H1 (cell line): ENCODE data around the gene VEPH1. TPM values are rescaled to one million over a fixed set of nuclear protein-coding genes. Genes with fewer than 3 reads are reported as not detected.

Experiments used
- CTCF ChIA-PET: fragments of 300-600 bp; sonication (Branson Sonifier 250); formaldehyde crosslinking; loops from one replicate; lab custom pipeline; 2021; ENCODE audit not compliant: partially characterized antibody; lab: Charles Lee
- POLR2A ChIA-PET: fragments of 300-600 bp; sonication (Branson Sonifier 250); formaldehyde crosslinking; loops from one replicate; lab custom pipeline; 2021; ENCODE audit warnings: inconsistent platforms; ENCODE audit not compliant: partially characterized antibody; lab: Charles Lee
- DNase-seq, 2 experiments: peaks; one replicate each; pipeline versions ENCODE4 v3.0.0 to v3.0.0-alpha.2; 2010 to 2022; ENCODE audit warnings: low spot score in 2 of 2, low read depth in 1 of 2, mixed read lengths in 1 of 2
- FAIRE-seq: peaks from 2 replicates; lab custom pipeline; 2011; peaks lifted over from hg19 to GRCh38; lab: Jason Lieb, UNC
- H2AFZ ChIP-seq: 2 replicates; pipeline ENCODE4 v1.8.1; 2012; ENCODE audit warnings: low read length, inconsistent platforms
- H2AK5ac ChIP-seq: 2 replicates; pipeline ENCODE4 v1.6.1; 2013; ENCODE audit warnings: low read depth, low read length
- H2BK120ac ChIP-seq: replicated peaks from 2 replicates; pipeline ENCODE3; 2013; ENCODE audit warnings: low read depth, low read length, inconsistent platforms
- H2BK12ac ChIP-seq: 2 replicates; pipeline ENCODE4 v1.6.1; 2013; ENCODE audit warnings: low read depth, low read length
- H2BK15ac ChIP-seq: 2 replicates; pipeline ENCODE4 v1.6.1; 2013; ENCODE audit warnings: low read length
- H2BK20ac ChIP-seq: 2 replicates; pipeline ENCODE4 v1.6.1; 2013; ENCODE audit warnings: low read length
- H2BK5ac ChIP-seq: 2 replicates; pipeline ENCODE4 v1.6.1; 2013; ENCODE audit warnings: low read depth, low read length
- H3K14ac ChIP-seq: 2 replicates; pipeline ENCODE4 v1.6.1; 2013; ENCODE audit warnings: inconsistent platforms; ENCODE audit not compliant: insufficient read length
- H3K18ac ChIP-seq: 2 replicates; pipeline ENCODE4 v1.6.1; 2013; ENCODE audit warnings: low read length; ENCODE audit errors: extremely low read depth
- H3K23ac ChIP-seq: 2 replicates; pipeline ENCODE4 v1.6.1; 2013; ENCODE audit warnings: inconsistent platforms; ENCODE audit not compliant: insufficient read length
- H3K23me2 ChIP-seq: 2 replicates; pipeline ENCODE4 v1.6.1; 2013; ENCODE audit warnings: low read depth, low read length
- H3K27ac ChIP-seq: 2 replicates; pipeline ENCODE4 v1.6.1; 2011; ENCODE audit warnings: low read depth, low read length, inconsistent platforms
- H3K27me3 ChIP-seq, 4 experiments: replicated peaks in 1 of 4; 1 replicate in 1 of 4; 2 replicates in 3 of 4; pipeline versions ENCODE4 v1.6.1 to v1.8.1; 2011 to 2013; ENCODE audit warnings: low read length in 3 of 4, mild to moderate bottlenecking in 3 of 4, inconsistent platforms in 2 of 4, mixed read lengths in 2 of 4, moderate library complexity in 1 of 4; ENCODE audit not compliant: control insufficient read depth in 3 of 4, insufficient read depth in 3 of 4; ENCODE audit errors: extremely low read depth in 1 of 4
- H3K36me3 ChIP-seq, 4 experiments: 2 replicates each; pipeline versions ENCODE4 v1.6.1 to v1.8.1; 2011 to 2013; ENCODE audit warnings: mild to moderate bottlenecking in 4 of 4, low read length in 3 of 4, moderate library complexity in 2 of 4, control low read depth in 1 of 4, inconsistent platforms in 1 of 4; ENCODE audit not compliant: insufficient read depth in 4 of 4, control insufficient read depth in 2 of 4
- H3K4ac ChIP-seq: replicated peaks from 2 replicates; pipeline ENCODE3; 2013; ENCODE audit warnings: low read length, low read depth, mixed read lengths, inconsistent platforms; ENCODE audit not compliant: insufficient read length
- H3K4me1 ChIP-seq, 4 experiments: replicated peaks in 1 of 4; 1 replicate in 1 of 4; 2 replicates in 3 of 4; pipeline versions ENCODE4 v1.6.1 to v1.8.1; 2011 to 2013; ENCODE audit warnings: low read length in 3 of 4, inconsistent platforms in 2 of 4, mixed read lengths in 1 of 4; ENCODE audit not compliant: insufficient read depth in 4 of 4, control insufficient read depth in 3 of 4
- H3K4me2 ChIP-seq, 2 experiments: 2 replicates each; pipeline versions ENCODE4 v1.6.1 to v1.8.1; 2011 to 2013; ENCODE audit warnings: low read depth in 2 of 2, low read length in 2 of 2, control low read depth in 1 of 2, inconsistent platforms in 1 of 2, mild to moderate bottlenecking in 1 of 2; ENCODE audit not compliant: insufficient read depth in 1 of 2
- H3K4me3 ChIP-seq, 4 experiments: fragments of 200-600, 300-600 bp in 1 of 4; sonication (generic), shearing (Covaris generic), sonication (Bioruptor Twin) in 1 of 4; 2 replicates each; pipeline versions ENCODE4 v1.5.1 to v1.8.1; 2011 to 2016; ENCODE audit warnings: low read length in 4 of 4, low read depth in 3 of 4, control low read depth in 2 of 4, inconsistent platforms in 2 of 4, mild to moderate bottlenecking in 2 of 4, mixed read lengths in 1 of 4, moderate library complexity in 1 of 4; ENCODE audit not compliant: insufficient read depth in 2 of 4; ENCODE audit errors: extremely low read depth in 1 of 4
- H3K56ac ChIP-seq: replicated peaks from 2 replicates; pipeline ENCODE3; 2013; ENCODE audit warnings: low read depth, mild to moderate bottlenecking, mixed read lengths, low read length, inconsistent platforms; ENCODE audit not compliant: insufficient read length
- H3K79me1 ChIP-seq: 2 replicates; pipeline ENCODE4 v1.6.1; 2013; ENCODE audit warnings: low read depth, low read length, control low read depth
- H3K79me2 ChIP-seq, 2 experiments: 2 replicates each; pipeline versions ENCODE4 v1.6.1 to v1.8.1; 2012 to 2013; ENCODE audit warnings: low read length in 2 of 2, mild to moderate bottlenecking in 2 of 2, inconsistent platforms in 1 of 2; ENCODE audit not compliant: insufficient read depth in 2 of 2, control insufficient read depth in 1 of 2
- H3K9ac ChIP-seq, 4 experiments: replicated peaks in 1 of 4; 1 replicate in 1 of 4; 2 replicates in 3 of 4; pipeline versions ENCODE4 v1.6.1 to v1.8.1; 2011 to 2013; ENCODE audit warnings: low read depth in 3 of 4, low read length in 3 of 4, control low read depth in 2 of 4, mild to moderate bottlenecking in 2 of 4, moderate library complexity in 2 of 4, inconsistent platforms in 1 of 4; ENCODE audit errors: extremely low read depth in 1 of 4
- H3K9me3 ChIP-seq, 2 experiments: 2 replicates each; pipeline versions ENCODE4 v1.6.1 to v1.8.1; 2012 to 2013; ENCODE audit warnings: mild to moderate bottlenecking in 2 of 2, moderate library complexity in 2 of 2, control low read depth in 1 of 2, inconsistent platforms in 1 of 2, low read depth in 1 of 2, low read length in 1 of 2, mixed read lengths in 1 of 2; ENCODE audit not compliant: insufficient read depth in 2 of 2
- H4K20me1 ChIP-seq, 2 experiments: replicated peaks in 1 of 2; 2 replicates each; pipeline versions ENCODE3 to v1.8.1; 2011 to 2013; ENCODE audit warnings: inconsistent platforms in 2 of 2, low read length in 2 of 2, mild to moderate bottlenecking in 1 of 2; ENCODE audit not compliant: insufficient read depth in 2 of 2, control insufficient read depth in 1 of 2
- H4K5ac ChIP-seq: 2 replicates; pipeline ENCODE4 v1.6.1; 2013; ENCODE audit warnings: low read length, low read depth, mixed read lengths, inconsistent platforms; ENCODE audit not compliant: insufficient read length
- H4K8ac ChIP-seq: 2 replicates; pipeline ENCODE4 v1.8.0; 2013; ENCODE audit warnings: mild to moderate bottlenecking, moderate library complexity, low read length, inconsistent platforms; ENCODE audit not compliant: insufficient read depth; ENCODE audit errors: extremely low read depth
- H4K91ac ChIP-seq: replicated peaks from 2 replicates; pipeline ENCODE3; 2013; ENCODE audit warnings: low read length, mixed read lengths, inconsistent platforms; ENCODE audit not compliant: insufficient read length
- RNF2 ChIP-seq: fragments of 200-900, 300-1000 bp; sonication (generic); IDR thresholded peaks from 2 replicates; pipeline ENCODE4 v1.7.1; 2016; ENCODE audit warnings: borderline replicate concordance, low read depth, mild to moderate bottlenecking, antibody characterized with exemption, low read length; ENCODE audit not compliant: poor library complexity, severe bottlenecking; ENCODE audit errors: missing control alignments
- TBP ChIP-seq: IDR thresholded peaks from 2 replicates; pipeline ENCODE4 v1.6.1; 2011; ENCODE audit warnings: low read depth, low read length, improper control_type of control experiment
- ZNF274 ChIP-seq: IDR thresholded peaks from 2 replicates; pipeline ENCODE4 v1.7.0; 2012; ENCODE audit warnings: low read length, borderline replicate concordance; ENCODE audit errors: extremely low read depth
- WGBS, 2 experiments: shearing (Covaris generic) in 1 of 2; methylation state at CpG; one replicate each; pipeline versions ENCODE4 v1.1.6 to v1.1.7; 2013 to 2015; ENCODE audit warnings: low lambda C conversion rate in 2 of 2, mixed read lengths in 2 of 2, inconsistent platforms in 1 of 2, low coverage in 1 of 2, missing lambda C conversion rate in 1 of 2; ENCODE audit not compliant: insufficient replicate concordance in 2 of 2, insufficient coverage in 1 of 2, insufficient read length in 1 of 2; ENCODE audit errors: extremely low coverage in 1 of 2, missing lambda C conversion rate in 1 of 2; 5-methylcytosine and 5-hydroxymethylcytosine counted together
- polyA plus RNA-seq, 7 experiments: library from polyadenylated mRNA; depleted of rRNA in 3 of 7; stranded (reverse) in 5 of 7; unstranded in 2 of 7; fragments of >200 nt in 5 of 7; fragments of 200-250 nt in 2 of 7; gene quantifications; 1 replicate in 5 of 7; 2 replicates in 1 of 7; 4 replicates in 1 of 7; pipeline versions ENCODE4 v1.2.1 to v1.2.3, GENCODE V29; 2011 to 2013; ENCODE audit warnings: missing spikeins in 2 of 7, mixed read lengths in 2 of 7
- total RNA-seq: library from RNA; stranded (reverse); fragmentation: NEBNext Ultra II Directional; extraction: Animal tissue kit (Norgen Biotek cat#: 25700); gene quantifications from 2 replicates; pipeline ENCODE4 v1.2.1, GENCODE V29; 2021

Gene VEPH1
- total and polyA plus RNA-seq, 2 of the 8 experiments (the other 6 are each of a cell fraction or from before 2014, with no cell fraction given) = 12.0 to 18.3 TPM

GRCh38 chr3:157499342-157499963 is 3.8 kb downstream of the VEPH1 start:
- Histone ChIP-seq H3K4me1 (peaks cover 4 to 21% (median 18%) of the 10 kb centered on the region in 4 experiments; a peak in 5 of 7 replicates), H3K18ac (peak overlapping the region; percentile 91), H3K23me2 (peaks cover 3% of the 10 kb centered on the region; the same call in 1 of the 2 replicates), H3K79me2 (peaks cover 0 to 4% of the 10 kb centered on the region in 2 experiments; a peak in 1 of 4 replicates), H3K9me3 (no peaks in the 10 kb centered on the region), H4K20me1 (no peaks in the 10 kb centered on the region), H4K5ac (peak overlapping the region; percentile 57), H4K8ac (no peak overlapping the region), H2BK20ac (0 out of 2 replicates have a peak overlapping the region, but pooled peaks have one; percentile 48), H2AFZ (peak overlapping the region; percentile 77), H2BK12ac (peak overlapping the region; percentile 89; the same call in 1 of the 2 replicates), H2AK5ac (no peak overlapping the region), H3K23ac (no peak overlapping the region), H3K4ac (no peak overlapping the region), H3K56ac (no peak overlapping the region), H3K14ac (no peak overlapping the region), H4K91ac (peak overlapping the region; percentile 67), H3K27ac (peak overlapping the region; percentile 79), H3K4me3 (peak overlapping the region; percentile 48 to 55 (median 50)), H2BK15ac (no peak overlapping the region), H3K4me2 (peak overlapping the region; percentile 71 to 95), H2BK5ac (peak overlapping the region; percentile 85), H3K79me1 (no peaks in the 10 kb centered on the region), H2BK120ac (peak overlapping the region; percentile 7), H3K9ac (peak overlapping the region; percentile 63 to 82 (median 70)), H3K36me3 (peaks cover 0 to 2% (median 0%) of the 10 kb centered on the region in 4 experiments; a peak in 1 of 8 replicates), H3K27me3 (no peaks in the 10 kb centered on the region)
- CTCF ChIA-PET = interaction anchor here (0.7 to 5.1 kb wide), 7 partner anchors 28 to 313 kb away, joined by 3 to 31 read pairs (median 3); no protein-coding TSS in a partner anchor
- WGBS, 2 experiments = 2% methylated on average over 24 of the region's 24 CpGs; no CpG with 5 or more reads in 1 of the 2 experiments
- POLR2A ChIA-PET = interaction anchor here (0.6 to 3.1 kb wide), 23 partner anchors 9 to 846 kb away, joined by 3 to 16 read pairs (median 3); partner anchors contain the start of genes CCNL1 and PTX3
- FAIRE-seq (peak; percentile 90), DNase-seq (peak; percentile 74 to 83)
- TF ChIP-seq TBP (peak; percentile 86), ZNF274 (no peak), RNF2 (no peak)
